Thyroid gland (tissue), 4 donors: ENCODE measurements around the gene CYP11A1.

Experiments used
- CTCF ChIP-seq, 6 experiments: fragments of 200-600 bp in 3 of 6; fragments of 450-650 bp in 3 of 6; sonication (generic) in 3 of 6; IDR thresholded peaks; one replicate each; pipeline ENCODE4 v1.5.1; 2016 to 2019; ENCODE audit warnings: antibody characterized with exemption in 6 of 6, mild to moderate bottlenecking in 2 of 6, inconsistent platforms in 1 of 6, moderate library complexity in 1 of 6
- POLR2A ChIP-seq, 2 donors: fragments of 450-650 bp; IDR thresholded peaks; one replicate each; pipeline ENCODE4 v1.6.1; 2017; ENCODE audit warnings: antibody characterized with exemption in 2 of 2, mild to moderate bottlenecking in 2 of 2, moderate library complexity in 1 of 2

- TF ChIP-seq CTCF (IDR thresholded peaks at IDR 0.05) (no peak), POLR2A (IDR thresholded peaks at IDR 0.05) (no peak)
Measured at GRCh38 chr15:74337146-74337545, 30.3 kb downstream of the CYP11A1 start.
